HG03066 (cell line): Measurements from ENCODE around the gene KDSR.
A peak's percentile ranks its signal among the peaks of the same experiment; 100 is the strongest.

Experiments used
- ATAC-seq: cut with Tn5 transposase; IDR thresholded peaks from one replicate; pipeline ENCODE4 v1.9.1; 2021; ENCODE audit warnings: low read depth; ENCODE audit not compliant: unreplicated experiment

KDSR gene

DNA sequence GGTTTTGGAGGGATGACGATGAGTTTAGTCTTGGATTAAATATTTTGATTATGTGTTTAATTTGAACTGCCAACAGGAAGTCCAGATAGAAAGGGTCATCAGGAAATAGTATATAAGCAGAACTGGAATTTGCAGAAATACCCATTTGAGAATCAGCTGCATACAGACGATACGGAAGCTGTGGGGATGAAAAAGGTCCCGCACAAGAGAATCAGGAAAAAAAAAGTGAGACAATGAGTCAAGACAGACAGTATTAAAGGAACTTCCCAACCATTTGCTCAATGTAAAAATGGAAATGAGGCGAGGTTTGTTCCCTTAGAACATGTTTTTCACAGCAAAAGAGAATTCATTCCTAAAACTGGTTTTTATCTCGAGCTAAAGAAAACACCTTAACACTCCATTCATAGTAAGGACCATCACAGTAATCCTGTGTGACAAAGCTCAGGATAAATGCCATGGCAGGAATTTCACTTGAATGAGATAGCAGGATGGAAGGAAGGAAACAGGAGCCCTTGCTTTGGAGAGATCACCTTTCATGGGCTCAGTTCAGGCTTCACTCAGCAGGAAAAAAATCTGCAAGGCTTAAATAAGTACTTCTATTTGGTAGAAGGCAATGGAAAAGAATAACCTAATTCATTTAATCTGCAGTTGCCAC lies 76.7 kb downstream of the KDSR start:
- no peak for ATAC-seq

DNA sequence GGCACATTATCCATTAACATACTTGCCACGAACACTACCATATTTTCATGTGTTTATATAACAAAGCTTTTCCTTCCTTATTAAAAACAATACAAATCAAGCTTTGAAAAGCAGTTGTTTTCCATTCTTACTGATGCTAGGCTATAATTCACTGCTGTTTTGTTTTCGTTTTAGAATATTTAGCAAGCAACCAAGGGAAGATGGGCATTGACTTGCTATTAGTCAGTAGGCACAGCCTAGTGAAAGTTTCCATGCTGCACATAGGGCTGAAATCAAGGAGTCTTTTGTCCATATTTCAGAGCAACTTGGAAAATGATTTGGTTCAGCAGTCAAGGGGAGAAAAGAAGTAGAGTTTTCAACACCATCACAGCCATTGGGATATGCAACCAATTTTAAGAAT lies 78.7 kb downstream of the KDSR start:
- ATAC-seq, result no peak

DNA sequence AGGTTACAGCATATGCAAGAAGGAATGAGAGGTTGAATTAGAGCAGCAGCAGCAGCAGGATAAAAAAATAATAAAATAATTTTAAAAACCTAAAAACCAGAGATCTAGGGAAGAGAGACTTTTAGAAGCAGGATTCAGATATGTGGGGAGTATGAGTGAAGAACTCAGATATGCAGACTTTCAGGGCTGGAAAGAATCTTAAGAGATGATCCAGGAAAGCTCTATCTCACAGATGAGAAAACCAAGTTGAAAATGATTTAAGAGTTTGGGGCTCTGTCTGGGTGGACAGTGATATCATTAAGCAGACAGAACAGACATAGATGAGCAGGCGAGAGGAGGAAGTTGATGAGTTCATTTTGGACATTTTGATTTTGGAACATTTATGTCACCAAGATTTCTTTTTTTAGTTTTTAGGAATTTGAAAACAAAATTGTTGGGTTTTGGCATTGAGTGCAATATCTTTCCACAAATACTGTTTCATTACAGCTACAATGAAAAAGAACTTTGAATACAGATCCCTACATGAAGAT lies 79.2 kb downstream of the KDSR start:
- ATAC-seq, result no peak

DNA sequence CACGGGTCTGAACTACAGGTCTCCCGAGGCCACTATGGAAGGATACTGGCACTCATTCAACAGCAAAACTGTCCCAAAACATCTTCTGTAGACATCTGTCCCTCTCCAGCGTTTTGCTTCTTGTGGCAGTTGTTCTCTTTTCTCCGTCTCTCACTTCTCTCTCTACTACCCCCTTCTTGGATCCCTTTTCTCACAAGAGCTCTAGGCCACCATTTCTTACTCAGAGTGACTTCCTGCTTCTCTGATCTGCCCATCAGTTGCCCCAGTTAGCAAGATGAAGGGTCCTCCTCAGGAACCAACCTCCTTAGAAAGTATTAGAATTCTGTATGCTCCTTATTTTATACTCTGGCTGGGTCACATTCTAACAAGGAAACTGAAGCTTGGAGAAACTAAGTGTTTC lies 80.1 kb downstream of the KDSR start:
- ATAC-seq, result no peak

DNA sequence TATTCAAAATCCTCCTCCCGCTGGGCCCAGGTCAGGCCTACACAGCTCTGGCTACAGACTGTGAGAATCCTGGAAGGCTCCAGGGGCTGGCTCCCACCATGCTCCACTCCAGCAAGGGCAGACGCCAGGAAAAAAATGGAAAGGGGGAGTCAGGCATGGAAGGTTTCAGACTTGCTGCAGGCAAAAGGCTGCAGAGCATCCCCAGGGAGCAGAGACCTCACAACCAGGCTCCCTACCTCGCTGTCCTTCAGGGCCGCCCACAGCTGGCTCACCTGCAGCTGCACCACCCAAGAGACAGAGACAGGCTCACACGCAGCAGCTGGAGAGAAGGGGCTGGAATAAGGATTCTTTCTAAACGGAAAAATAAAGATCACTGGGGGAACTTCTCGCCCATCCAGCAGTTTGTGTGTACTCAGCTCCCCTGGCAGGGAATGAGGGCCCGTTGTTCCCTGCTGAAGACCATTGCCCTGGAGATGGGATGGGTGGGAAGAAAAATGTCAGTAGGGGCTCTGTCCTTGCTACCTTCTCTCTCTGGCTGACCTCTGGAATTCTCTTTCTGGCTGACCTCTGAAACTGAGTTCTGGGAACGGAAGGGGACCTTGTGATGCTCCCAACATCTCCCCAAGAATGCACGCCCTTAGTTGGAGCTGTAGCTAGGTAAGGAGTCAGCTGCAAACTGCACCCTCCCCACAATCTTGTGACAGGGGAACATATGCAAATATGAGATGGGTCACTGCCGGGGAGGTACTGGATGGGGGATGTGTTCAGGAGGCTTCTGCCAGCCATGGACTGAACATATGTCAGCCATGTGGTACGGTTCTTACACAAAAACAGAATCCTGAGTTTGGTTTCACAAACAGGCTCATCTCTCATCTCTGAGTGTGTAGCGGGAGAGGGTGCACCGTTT lies 81.9 kb downstream of the KDSR start:
- peak; percentile 94 for ATAC-seq

DNA sequence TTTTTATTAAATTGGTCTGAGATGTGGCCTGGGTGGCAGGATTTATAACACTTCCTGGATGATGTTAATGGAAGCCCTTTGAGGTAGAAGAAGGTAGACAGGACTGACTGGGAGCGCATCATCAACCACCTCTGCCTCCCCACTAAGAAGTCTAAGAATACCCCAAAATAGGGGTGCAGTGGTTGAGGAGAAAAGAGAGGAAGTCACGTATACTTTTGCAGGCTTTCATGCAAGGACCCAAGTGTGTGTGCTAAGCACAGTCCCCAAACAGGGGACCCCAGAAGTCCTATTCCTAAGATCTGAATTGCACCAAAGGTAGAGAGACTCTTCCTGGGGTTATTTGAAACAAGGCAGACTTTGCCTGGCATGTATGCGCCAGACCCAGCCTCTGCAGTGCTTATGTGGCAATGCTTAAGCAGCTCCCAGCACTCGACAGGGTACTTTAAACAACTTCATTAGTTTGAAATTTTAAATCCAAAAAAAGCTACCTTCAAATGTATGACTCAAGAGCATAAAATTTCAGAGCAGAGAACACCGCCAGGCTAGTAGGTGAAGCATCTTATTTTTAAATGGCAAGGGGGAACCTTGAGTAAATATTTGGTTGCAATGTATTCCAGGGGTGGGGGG lies 82.7 kb downstream of the KDSR start:
- ATAC-seq, result no peak

DNA sequence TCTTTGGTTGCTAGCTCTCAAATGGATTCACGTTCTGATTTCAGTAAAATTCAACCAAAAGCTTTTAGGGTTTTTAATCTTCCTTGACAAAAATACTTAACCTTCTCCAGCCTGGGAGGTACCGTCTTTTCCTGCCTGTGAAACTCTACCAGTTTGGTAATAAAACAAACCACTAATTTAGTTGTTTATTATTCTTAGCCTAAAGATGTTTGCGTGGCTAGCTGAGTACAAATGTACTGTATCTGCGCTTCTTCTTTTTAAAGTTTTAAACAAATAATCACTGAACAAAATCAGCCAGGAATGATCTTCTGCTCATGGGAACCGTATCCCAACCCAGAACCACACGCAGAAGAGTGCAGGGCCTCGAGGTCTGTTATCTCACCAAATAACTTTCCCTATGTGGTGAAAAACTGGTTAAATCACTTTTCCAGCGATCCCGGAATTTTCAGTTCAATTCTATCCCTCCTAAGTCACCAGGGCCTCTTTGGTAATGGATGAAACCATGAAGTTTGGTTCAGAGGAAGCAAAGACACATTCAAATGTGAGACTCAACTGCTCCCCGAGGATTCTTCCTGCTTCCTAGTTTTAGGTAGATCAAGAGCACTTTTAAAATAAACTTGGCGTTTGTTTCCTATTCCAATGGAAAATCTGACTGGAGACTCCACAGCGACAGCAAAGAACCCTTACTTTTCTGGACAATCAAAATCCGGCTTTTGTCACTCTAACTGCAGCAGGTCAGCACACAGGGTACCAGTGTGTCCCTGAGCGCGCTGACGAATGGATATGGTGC lies 83.5 kb downstream of the KDSR start:
- no peak for ATAC-seq

DNA sequence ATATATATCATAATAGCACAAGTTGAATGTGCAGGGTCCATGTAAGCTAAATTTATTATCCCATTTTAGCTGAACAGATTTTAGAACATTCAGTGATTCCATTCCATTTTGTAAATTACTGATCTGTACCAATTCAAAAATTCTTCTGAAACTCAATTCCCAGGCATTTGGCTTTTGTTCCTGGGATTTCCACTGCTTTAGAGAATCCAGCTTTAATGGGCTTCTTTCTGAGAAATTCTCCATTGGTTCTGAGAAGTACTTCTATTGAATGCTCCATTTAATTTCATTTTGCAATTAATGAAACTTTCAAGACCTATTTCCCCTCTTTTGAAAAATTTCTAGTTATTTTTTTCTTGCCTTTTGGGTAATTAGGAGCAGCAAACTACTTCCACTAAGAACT lies 84.2 kb downstream of the KDSR start:
- ATAC-seq, result no peak
